C1 segment of cervical spinal cord (tissue), 14 donors: ENCODE data around the gene ARHGAP19.
"Not testable (repeated sequence)": the region's sequence is repeated elsewhere in the genome, so short reads cannot be mapped to it uniquely, and the experiment has no call there.

Experiments
- DNase-seq, 14 donors: peaks; one replicate each; lab custom pipeline; 2025; lab: John Stamatoyannopoulos, UW

The ARHGAP19 gene

GRCh38 chr10:97321032-97321803, 28.8 kb upstream of the ARHGAP19 start:
- peak in 13 of 14 donors; percentile 4 to 70 (median 37) for DNase-seq

- peak in 3 of 14 donors; percentile 34 to 40 (median 35) for DNase-seq
Measured at GRCh38 chr10:97320480-97321031, 28.1 kb upstream of the ARHGAP19 start.

GRCh38 chr10:97319671-97320479, 27.4 kb upstream of the ARHGAP19 start:
- peak in 12 of 14 donors; percentile 7 to 68 (median 46) for DNase-seq

GRCh38 chr10:97318772-97319651, 26.6 kb upstream of the ARHGAP19 start, which contains the start of gene FRAT1:
TSS of gene FRAT1 (plus strand) at chr10:97319271. CDS start at chr10:97319454, 183 bp downstream.
- DNase-seq, result peak; percentile 52 to 97 (median 90)

GRCh38 chr10:97314671-97315070, 22.2 kb upstream of the ARHGAP19 start:
- DNase-seq, result no peak

GRCh38 chr10:97312897-97313296, 20.5 kb upstream of the ARHGAP19 start:
- no peak for DNase-seq

- no peak for DNase-seq
Measured at GRCh38 chr10:97311111-97311626, 18.7 kb upstream of the ARHGAP19 start.

- DNase-seq, result no peak
Measured at GRCh38 chr10:97307866-97308780, 15.7 kb upstream of the ARHGAP19 start.

- no peak for DNase-seq
Measured at GRCh38 chr10:97307441-97307840, 15.0 kb upstream of the ARHGAP19 start.

- DNase-seq, result no peak
Measured at GRCh38 chr10:97302088-97302791, 9.8 kb upstream of the ARHGAP19 start.

GRCh38 chr10:97300980-97301379, 8.5 kb upstream of the ARHGAP19 start:
- no peak for DNase-seq

GRCh38 chr10:97298223-97298571, 5.8 kb upstream of the ARHGAP19 start:
- DNase-seq, result no peak

GRCh38 chr10:97297556-97298222, 5.3 kb upstream of the ARHGAP19 start:
- DNase-seq, result no peak

GRCh38 chr10:97292862-97293198, 393 bp upstream of the ARHGAP19 start:
- DNase-seq, result no peak

GRCh38 chr10:97291357-97292096, 910 bp downstream of the ARHGAP19 start:
- no peak for DNase-seq

- not testable (repeated sequence) for DNase-seq
Measured at GRCh38 chr10:97290576-97291356, 1.7 kb downstream of the ARHGAP19 start.

- DNase-seq, result not testable (repeated sequence)
Measured at GRCh38 chr10:97290076-97290475, 2.4 kb downstream of the ARHGAP19 start.
